Lower leg skin (tissue), 4 donors: ENCODE measurements around the gene LCMT1. TPM values are rescaled to one million over a fixed set of nuclear protein-coding genes. Genes with fewer than 3 reads are reported as not detected.

Source experiments
- DNase-seq, 2 donors: peaks; one replicate each; pipeline ENCODE4 v3.0.0-alpha.2; 2019; ENCODE audit warnings: low spot score in 2 of 2
- H3K4me3 ChIP-seq: fragments of 200-600 bp; sonication (generic); 2 replicates; pipeline ENCODE4 v1.5.1; 2017; ENCODE audit warnings: mild to moderate bottlenecking, low read depth; ENCODE audit not compliant: poor library complexity, severe bottlenecking
- CTCF ChIP-seq, 3 donors: fragments of 450-650 bp; IDR thresholded peaks; one replicate each; pipeline ENCODE4 v1.5.1; 2016; ENCODE audit warnings: antibody characterized with exemption in 3 of 3, mild to moderate bottlenecking in 3 of 3, moderate library complexity in 2 of 3
- POLR2A ChIP-seq, 2 donors: fragments of 450-650 bp; IDR thresholded peaks; one replicate each; pipeline ENCODE4 v1.6.1; 2016 to 2017; ENCODE audit warnings: antibody characterized with exemption in 2 of 2, mild to moderate bottlenecking in 1 of 2, moderate library complexity in 1 of 2
- WGBS, 2 donors: methylation state at CpG; one replicate each; pipeline ENCODE4 v1.1.5; 2018; 5-methylcytosine and 5-hydroxymethylcytosine counted together
- intact Hi-C: fragments of 100-400 bp; cut with DNase I; formaldehyde crosslinking; loops from one replicate; pipeline ENCODE4 v1.15.0; 2023; ENCODE audit warnings: low total_unique reads
- total RNA-seq, 4 donors: library from RNA; depleted of rRNA; stranded (reverse); fragments of >200 nt; gene quantifications; one replicate each; pipeline ENCODE4 v1.1.0, GENCODE V29; 2016

LCMT1 gene
- total RNA-seq, 4 donors from 2014 or later = 33.6 to 46.8 (median 38.2) TPM

GRCh38 chr16:25219070-25219737 is 107.7 kb downstream of the LCMT1 start:
- intact Hi-C loops = no loop called here
- 87 to 88% methylated on average over 3 of the region's 3 CpGs for WGBS, 2 donors
- TF ChIP-seq POLR2A (IDR thresholded peaks at IDR 0.05) (no peak), CTCF (IDR thresholded peaks at IDR 0.05) (no peak)
- no peak overlapping the region for H3K4me3 ChIP-seq
- no peak for DNase-seq

- TF ChIP-seq CTCF (IDR thresholded peaks at IDR 0.05) (no peak), POLR2A (IDR thresholded peaks at IDR 0.05) (no peak)
- intact Hi-C loops = loop anchor here (5.0 kb wide), 1 partner anchor 166 kb away; no protein-coding TSS in a partner anchor
- no peak for DNase-seq
- 64 to 69% methylated on average over 8 of the region's 8 CpGs for WGBS, 2 donors
- no peak overlapping the region for H3K4me3 ChIP-seq
Measured at GRCh38 chr16:25222959-25223358, 111.4 kb downstream of the LCMT1 start.

- no peak for TF ChIP-seq POLR2A (IDR thresholded peaks at IDR 0.05)
- TF ChIP-seq CTCF (IDR thresholded peaks at IDR 0.05) = no peak
- intact Hi-C loops = loop anchor here (5.0 kb wide), 1 partner anchor 167 kb away; no protein-coding TSS in a partner anchor
- H3K4me3 ChIP-seq = no peak overlapping the region
- 84 to 88% methylated on average over 6 of the region's 6 CpGs for WGBS, 2 donors
- DNase-seq = peak in 1 of 2 donors; percentile 46
Measured at GRCh38 chr16:25223964-25224363, 112.4 kb downstream of the LCMT1 start.

- no peak for DNase-seq
- WGBS, 2 donors = 82 to 85% methylated on average over 7 of the region's 7 CpGs
- no peak overlapping the region for H3K4me3 ChIP-seq
- intact Hi-C loops = loop anchor here (5.0 kb wide), 1 partner anchor 168 kb away; no protein-coding TSS in a partner anchor
- TF ChIP-seq POLR2A (IDR thresholded peaks at IDR 0.05) (no peak), CTCF (IDR thresholded peaks at IDR 0.05) (no peak)
Measured at GRCh38 chr16:25224731-25225319, 113.3 kb downstream of the LCMT1 start.

Other genes starting within 250 kb of the LCMT1 start
- 10 to 100 TPM; 28.0 to 49.2 (median 31.2) TPM for gene ARHGAP17, start 96.4 kb upstream of the LCMT1 start, total RNA-seq
- not detected for gene AQP8, start 105.2 kb downstream of the LCMT1 start, total RNA-seq
- 1 to 10 TPM in 3 of 4 donors, under 1 TPM in 1; 0.76 to 2.4 (median 1.6) TPM for gene ZKSCAN2, start 146.1 kb downstream of the LCMT1 start, total RNA-seq